Measurements from ENCODE around the gene TIMP2. TPM values are rescaled to one million over a fixed set of nuclear protein-coding genes. Genes with fewer than 3 reads are reported as not detected.

Gene TIMP2
- total RNA-seq, 4 donors from 2014 or later: 187 to 456 (median 339) TPM

GRCh38 chr17:78957128-78957527, 31.9 kb upstream of the TIMP2 start:
- Histone ChIP-seq H3K9me3 (no peaks in the 10 kb centered on the region), H3K27ac (no peak overlapping the region), H3K4me1 (peaks cover 0 to 23% (median 0%) of the 10 kb centered on the region in 4 donors), H3K27me3 (no peaks in the 10 kb centered on the region), H3K4me3 (no peak overlapping the region), H3K36me3 (no peaks in the 10 kb centered on the region)
- TF ChIP-seq EP300 (IDR thresholded peaks at IDR 0.05) (no peak), CTCF (IDR thresholded peaks at IDR 0.05) (no peak), POLR2A (IDR thresholded peaks at IDR 0.05) (no peak)
- no peak for DNase-seq (ENCODE audit: low spot score in 2 of 2)
- WGBS, 2 donors: 54 to 58% methylated on average over 12 of the region's 12 CpGs

GRCh38 chr17:78956254-78956653, 31.1 kb upstream of the TIMP2 start:
- 83 to 88% methylated on average over 11 of the region's 11 CpGs for WGBS, 2 donors
- Histone ChIP-seq H3K27me3 (no peaks in the 10 kb centered on the region), H3K9me3 (peaks cover 0 to 4% (median 0%) of the 10 kb centered on the region in 4 donors), H3K4me1 (peaks cover 0 to 29% (median 0%) of the 10 kb centered on the region in 4 donors), H3K4me3 (no peak overlapping the region), H3K36me3 (no peaks in the 10 kb centered on the region), H3K27ac (no peak overlapping the region)
- no peak for DNase-seq (ENCODE audit: low spot score in 2 of 2)
- TF ChIP-seq CTCF (IDR thresholded peaks at IDR 0.05) (no peak), EP300 (IDR thresholded peaks at IDR 0.05) (no peak), POLR2A (IDR thresholded peaks at IDR 0.05) (no peak)

- Histone ChIP-seq H3K36me3 (no peaks in the 10 kb centered on the region), H3K9me3 (peaks cover 0 to 19% (median 5%) of the 10 kb centered on the region in 4 donors), H3K27me3 (no peaks in the 10 kb centered on the region), H3K4me1 (peaks cover 0 to 26% (median 0%) of the 10 kb centered on the region in 4 donors), H3K27ac (no peak overlapping the region), H3K4me3 (no peak overlapping the region)
- TF ChIP-seq POLR2A (IDR thresholded peaks at IDR 0.05) (no peak), CTCF (IDR thresholded peaks at IDR 0.05) (no peak), EP300 (IDR thresholded peaks at IDR 0.05) (no peak)
- 90 to 96% methylated on average over 14 of the region's 14 CpGs for WGBS, 2 donors
- no peak for DNase-seq (ENCODE audit: low spot score in 2 of 2)
These were observed 29.5 kb upstream of the TIMP2 start for GRCh38 chr17:78954684-78955083.

GRCh38 chr17:78953356-78954350, 28.5 kb upstream of the TIMP2 start:
- no peak overlapping the region for H3K27ac ChIP-seq
- peaks cover 0 to 19% (median 5%) of the 10 kb centered on the region in 4 donors for H3K9me3 ChIP-seq
- H3K36me3 ChIP-seq: no peaks in the 10 kb centered on the region
- 54 to 57% methylated on average over 29 of the region's 29 CpGs for WGBS, 2 donors
- H3K4me3 ChIP-seq: no peak overlapping the region
- DNase-seq (ENCODE audit: low spot score in 2 of 2): no peak
- peaks cover 0 to 26% (median 0%) of the 10 kb centered on the region in 4 donors for H3K4me1 ChIP-seq
- TF ChIP-seq EP300 (IDR thresholded peaks at IDR 0.05): no peak
- TF ChIP-seq CTCF (IDR thresholded peaks at IDR 0.05): no peak
- TF ChIP-seq POLR2A (IDR thresholded peaks at IDR 0.05): no peak
- no peaks in the 10 kb centered on the region for H3K27me3 ChIP-seq

GRCh38 chr17:78952706-78953105, 27.5 kb upstream of the TIMP2 start:
- Histone ChIP-seq H3K27ac (peak overlapping the region in 2 of 4 donors; percentile 25 to 65), H3K36me3 (no peaks in the 10 kb centered on the region), H3K27me3 (no peaks in the 10 kb centered on the region), H3K4me1 (peaks cover 0 to 26% (median 0%) of the 10 kb centered on the region in 4 donors), H3K4me3 (no peak overlapping the region), H3K9me3 (peaks cover 0 to 19% (median 5%) of the 10 kb centered on the region in 4 donors)
- TF ChIP-seq POLR2A (IDR thresholded peaks at IDR 0.05) (no peak), EP300 (IDR thresholded peaks at IDR 0.05) (no peak), CTCF (IDR thresholded peaks at IDR 0.05) (no peak)
- WGBS, 2 donors: 75 to 80% methylated on average over 1 to 10 of the region's 10 CpGs
- no peak for DNase-seq (ENCODE audit: low spot score in 2 of 2)

Measured in tibial nerve (tissue), 4 donors.